ENCODE results near the gene QPCTL. TPM values are rescaled to one million over a fixed set of nuclear protein-coding genes. Genes with fewer than 3 reads are reported as not detected.

Gene QPCTL
- total RNA-seq, 1 donor from 2014 or later: 11.9 TPM

DNA sequence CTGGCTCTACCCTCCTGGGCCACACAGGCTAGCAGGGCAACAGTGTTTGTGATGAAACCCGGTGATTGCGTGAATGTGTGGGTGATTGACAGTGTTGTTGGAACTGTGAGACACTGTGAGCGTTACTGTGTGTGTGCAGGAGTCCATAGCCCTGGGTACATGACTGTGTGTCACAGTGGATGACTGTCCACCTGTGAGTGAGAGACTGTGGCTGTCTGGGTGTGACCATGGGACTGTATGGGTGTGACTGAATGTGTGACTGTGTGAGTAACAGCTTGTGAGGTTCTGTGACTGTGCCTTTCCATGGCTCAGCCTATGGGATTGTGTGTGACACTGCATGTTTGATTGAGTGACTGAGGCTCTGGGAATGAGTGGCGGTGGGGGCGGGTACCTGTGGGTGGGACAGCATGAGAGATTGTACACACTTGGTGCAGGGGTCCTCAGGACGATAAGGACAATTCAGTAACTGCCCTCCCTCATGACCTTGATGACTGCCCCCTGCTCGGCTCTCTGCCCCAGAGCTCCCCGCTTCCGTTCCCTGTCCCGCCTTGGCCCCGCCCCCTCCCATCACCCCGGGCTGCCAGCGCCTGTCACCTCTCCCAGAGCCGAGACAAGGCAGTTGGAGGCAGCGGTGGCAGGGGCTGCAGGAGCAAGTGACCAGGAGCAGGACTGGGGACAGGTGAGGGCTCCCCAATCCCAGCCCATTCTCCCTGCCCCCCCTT is 24.7 kb upstream of the QPCTL start, which contains the start of gene GIPR:
Gene GIPR (plus strand): TSS at position 602 of the 722 bp plus-strand sequence. CDS start 1,300 bp downstream, outside the sequence.
- peak within 1 kb of the TSS; percentile 68 for H3K27ac Mint-ChIP-seq (ENCODE audit: unreplicated experiment)

DNA sequence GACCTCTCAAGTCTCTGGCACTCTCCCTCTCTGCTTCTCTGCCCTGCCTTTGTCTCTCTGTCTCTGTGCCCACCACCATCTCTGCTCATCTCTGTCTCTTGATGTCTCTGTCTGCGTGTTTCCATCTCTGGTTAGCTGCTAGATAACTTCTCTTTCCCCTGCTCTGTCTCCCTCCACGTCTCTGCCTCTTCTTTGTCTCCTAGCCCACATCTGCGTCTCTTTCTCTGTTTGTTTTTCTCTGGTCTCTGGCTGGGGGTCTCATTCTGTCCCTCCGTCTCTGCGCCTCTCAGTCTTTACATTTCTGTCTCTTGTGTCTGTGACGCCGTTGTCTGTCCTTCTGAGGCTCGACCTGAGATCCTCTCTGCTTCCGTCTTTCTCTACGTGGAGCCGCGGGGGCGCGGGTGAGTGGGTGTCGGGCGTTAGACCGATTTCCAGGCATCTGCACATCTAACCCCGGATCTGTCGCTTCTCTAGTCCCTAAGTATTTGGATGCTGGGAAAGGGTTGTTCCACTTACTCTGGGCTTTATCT is 24.1 kb upstream of the QPCTL start:
- Mint-ChIP-seq H3K27me3 (ENCODE audit: low read depth) (peaks cover 9% of the 10 kb centered on the region), H3K27ac (ENCODE audit: unreplicated experiment) (peak overlapping the region; percentile 68), H3K9me3 (ENCODE audit: low read depth) (no peaks in the 10 kb centered on the region)

More for the DNA sequence above, 24.7 kb upstream of the QPCTL start, which contains the start of gene GIPR:
- no peaks in the 10 kb centered on the region for H3K36me3 Mint-ChIP-seq (ENCODE audit: low read depth)
- no peaks in the 10 kb centered on the region for H3K9me3 Mint-ChIP-seq (ENCODE audit: low read depth)
- peaks cover 29% of the 10 kb centered on the region for H3K4me1 Mint-ChIP-seq (ENCODE audit: low read depth)
- no peak for DNase-seq (ENCODE audit: low spot score)
- H3K27me3 Mint-ChIP-seq (ENCODE audit: low read depth): peaks cover 9% of the 10 kb centered on the region
- H3K4me3 Mint-ChIP-seq (ENCODE audit: unreplicated experiment): peak within 1 kb of the TSS; percentile 76
- TF ChIP-seq, protein P1, sequence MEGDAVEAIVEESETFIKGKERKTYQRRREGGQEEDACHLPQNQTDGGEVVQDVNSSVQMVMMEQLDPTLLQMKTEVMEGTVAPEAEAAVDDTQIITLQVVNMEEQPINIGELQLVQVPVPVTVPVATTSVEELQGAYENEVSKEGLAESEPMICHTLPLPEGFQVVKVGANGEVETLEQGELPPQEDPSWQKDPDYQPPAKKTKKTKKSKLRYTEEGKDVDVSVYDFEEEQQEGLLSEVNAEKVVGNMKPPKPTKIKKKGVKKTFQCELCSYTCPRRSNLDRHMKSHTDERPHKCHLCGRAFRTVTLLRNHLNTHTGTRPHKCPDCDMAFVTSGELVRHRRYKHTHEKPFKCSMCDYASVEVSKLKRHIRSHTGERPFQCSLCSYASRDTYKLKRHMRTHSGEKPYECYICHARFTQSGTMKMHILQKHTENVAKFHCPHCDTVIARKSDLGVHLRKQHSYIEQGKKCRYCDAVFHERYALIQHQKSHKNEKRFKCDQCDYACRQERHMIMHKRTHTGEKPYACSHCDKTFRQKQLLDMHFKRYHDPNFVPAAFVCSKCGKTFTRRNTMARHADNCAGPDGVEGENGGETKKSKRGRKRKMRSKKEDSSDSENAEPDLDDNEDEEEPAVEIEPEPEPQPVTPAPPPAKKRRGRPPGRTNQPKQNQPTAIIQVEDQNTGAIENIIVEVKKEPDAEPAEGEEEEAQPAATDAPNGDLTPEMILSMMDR (IDR thresholded peaks at IDR 0.05): no peak

DNA sequence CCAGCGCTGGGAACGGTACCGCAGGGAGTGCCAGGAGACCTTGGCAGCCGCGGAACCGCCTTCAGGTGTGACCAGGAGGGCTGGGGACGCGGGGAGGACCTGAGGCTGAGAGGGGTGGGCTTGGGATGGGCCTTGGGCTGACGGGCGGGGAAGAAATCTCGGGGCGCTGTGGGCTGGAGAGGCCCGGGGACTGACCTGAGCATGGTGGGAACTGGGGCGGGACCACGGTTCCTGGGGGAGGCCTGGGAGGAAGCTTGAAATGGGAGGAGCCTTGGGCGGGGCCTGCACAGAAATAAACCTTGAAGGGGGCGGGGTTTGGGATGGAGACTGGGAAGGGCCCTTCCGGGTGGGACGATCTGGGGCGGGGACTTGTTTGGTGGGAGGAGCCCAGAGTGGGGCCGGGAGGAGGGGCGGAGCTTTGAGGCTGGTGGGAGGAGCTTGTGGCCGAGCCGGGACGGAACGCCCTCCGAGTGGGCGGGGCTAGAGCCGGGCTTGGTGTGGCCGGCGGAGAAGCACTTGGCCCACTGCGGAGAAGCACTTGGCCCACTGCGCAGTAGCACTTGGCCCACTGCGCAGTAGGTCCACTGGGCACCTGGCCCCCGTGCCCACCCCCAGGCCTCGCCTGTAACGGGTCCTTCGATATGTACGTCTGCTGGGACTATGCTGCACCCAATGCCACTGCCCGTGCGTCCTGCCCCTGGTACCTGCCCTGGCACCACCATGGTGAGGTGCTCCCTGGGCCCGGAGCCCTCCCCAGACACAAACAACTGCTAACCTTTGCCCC is 21.6 kb upstream of the QPCTL start:
- H3K9me3 Mint-ChIP-seq (ENCODE audit: low read depth): no peaks in the 10 kb centered on the region
- H3K4me1 Mint-ChIP-seq (ENCODE audit: low read depth): peaks cover 29% of the 10 kb centered on the region
- TF ChIP-seq, protein P1 (IDR thresholded peaks at IDR 0.05): no peak
- H3K4me3 Mint-ChIP-seq (ENCODE audit: unreplicated experiment): peak overlapping the region; percentile 22
- H3K27ac Mint-ChIP-seq (ENCODE audit: unreplicated experiment): no peak overlapping the region
- no peaks in the 10 kb centered on the region for H3K36me3 Mint-ChIP-seq (ENCODE audit: low read depth)
- H3K27me3 Mint-ChIP-seq (ENCODE audit: low read depth): peaks cover 5% of the 10 kb centered on the region
- DNase-seq (ENCODE audit: low spot score): no peak

More for the DNA sequence above, 24.1 kb upstream of the QPCTL start:
- Mint-ChIP-seq H3K4me1 (ENCODE audit: low read depth) (peaks cover 29% of the 10 kb centered on the region), H3K36me3 (ENCODE audit: low read depth) (no peaks in the 10 kb centered on the region), H3K4me3 (ENCODE audit: unreplicated experiment) (peak overlapping the region; percentile 76)
- TF ChIP-seq, protein P1 (IDR thresholded peaks at IDR 0.05): no peak
- DNase-seq (ENCODE audit: low spot score): no peak

DNA sequence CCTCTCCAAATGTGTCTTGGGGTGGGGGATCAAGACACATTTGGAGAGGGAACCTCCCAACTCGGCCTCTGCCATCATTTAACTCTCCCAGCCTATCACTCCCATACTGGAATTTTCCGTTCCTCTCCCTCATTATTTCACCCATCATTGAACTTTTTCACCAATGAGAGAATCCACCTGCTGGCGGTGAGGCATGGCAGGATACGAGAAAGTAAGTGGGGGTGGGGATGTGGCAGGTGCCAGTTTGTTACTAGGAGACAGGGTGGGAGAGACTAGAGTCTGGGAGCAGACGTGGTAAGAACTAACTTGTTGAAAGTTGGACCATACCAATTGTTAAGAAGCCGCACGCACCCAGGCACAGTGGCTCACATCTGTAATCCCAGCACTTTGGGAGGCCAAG is 17.5 kb upstream of the QPCTL start:
- H3K27ac Mint-ChIP-seq (ENCODE audit: unreplicated experiment): no peak overlapping the region
- no peak for DNase-seq (ENCODE audit: low spot score)
- TF ChIP-seq, protein P1 (IDR thresholded peaks at IDR 0.05): no peak
- H3K27me3 Mint-ChIP-seq (ENCODE audit: low read depth): peaks cover 8% of the 10 kb centered on the region
- no peaks in the 10 kb centered on the region for H3K36me3 Mint-ChIP-seq (ENCODE audit: low read depth)
- no peak overlapping the region for H3K4me3 Mint-ChIP-seq (ENCODE audit: unreplicated experiment)
- no peaks in the 10 kb centered on the region for H3K9me3 Mint-ChIP-seq (ENCODE audit: low read depth)
- H3K4me1 Mint-ChIP-seq (ENCODE audit: low read depth): peaks cover 22% of the 10 kb centered on the region

DNA sequence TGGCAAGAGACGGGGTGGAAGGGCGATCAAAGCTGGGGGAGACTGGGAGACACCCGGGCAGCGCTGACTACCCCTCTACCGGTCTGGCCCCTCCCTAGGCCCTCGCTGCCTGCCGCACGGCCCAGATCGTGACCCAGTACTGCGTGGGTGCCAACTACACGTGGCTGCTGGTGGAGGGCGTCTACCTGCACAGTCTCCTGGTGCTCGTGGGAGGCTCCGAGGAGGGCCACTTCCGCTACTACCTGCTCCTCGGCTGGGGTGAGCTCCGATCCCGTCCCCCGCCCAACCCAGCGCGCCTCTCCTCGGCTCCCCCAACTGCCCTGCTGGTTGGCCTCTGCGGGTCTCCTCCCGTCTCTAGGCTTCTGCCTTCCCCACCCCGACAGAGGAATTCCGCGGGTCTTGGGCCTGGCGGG is 15.6 kb upstream of the QPCTL start:
- no peak for DNase-seq (ENCODE audit: low spot score)
- no peak overlapping the region for H3K27ac Mint-ChIP-seq (ENCODE audit: unreplicated experiment)
- no peaks in the 10 kb centered on the region for H3K36me3 Mint-ChIP-seq (ENCODE audit: low read depth)
- TF ChIP-seq, protein P1 (IDR thresholded peaks at IDR 0.05): no peak
- no peaks in the 10 kb centered on the region for H3K9me3 Mint-ChIP-seq (ENCODE audit: low read depth)
- peaks cover 18% of the 10 kb centered on the region for H3K4me1 Mint-ChIP-seq (ENCODE audit: low read depth)
- H3K27me3 Mint-ChIP-seq (ENCODE audit: low read depth): peaks cover 3% of the 10 kb centered on the region
- H3K4me3 Mint-ChIP-seq (ENCODE audit: unreplicated experiment): no peak overlapping the region
